B cell (primary cell): Measurements from ENCODE around the gene XPC. TPM values are rescaled to one million over a fixed set of nuclear protein-coding genes. Genes with fewer than 3 reads are reported as not detected.

Experiments used
- ATAC-seq: fragments of 200-7000 bp; cut with Tn5 transposase; one replicate; pipeline ENCODE4 v1.10.0; 2021; ENCODE audit warnings: low read depth, mild to moderate bottlenecking, moderate number of reproducible peaks, moderate library complexity
- CTCF ChIA-PET: fragments of 350-600 bp; sonication (Branson Sonifier 250); formaldehyde crosslinking; loops from one replicate; lab custom pipeline; 2021; ENCODE audit warnings: antibody characterized with exemption, inconsistent platforms; lab: Charles Lee
- POLR2A ChIA-PET: fragments of 350-600 bp; sonication (Branson Sonifier 250); formaldehyde crosslinking; loops from one replicate; lab custom pipeline; 2021; ENCODE audit warnings: antibody characterized with exemption; lab: Charles Lee
- DNase-seq: peaks from one replicate; pipeline ENCODE4 v3.0.0; 2013
- H2AFZ ChIP-seq: 2 replicates; pipeline ENCODE4 v1.6.1; 2012; ENCODE audit warnings: mild to moderate bottlenecking, low read depth, low read length; ENCODE audit not compliant: insufficient read depth, poor library complexity, severe bottlenecking
- H3K27ac ChIP-seq, 2 donors: 1 replicate in 1 of 2; 2 replicates in 1 of 2; pipeline ENCODE4 v1.5.1; 2012 to 2013; ENCODE audit warnings: low read length in 2 of 2, mild to moderate bottlenecking in 2 of 2, moderate library complexity in 1 of 2
- H3K27me3 ChIP-seq, 4 experiments: fragments of 200-600 bp in 1 of 4; sonication (generic) in 1 of 4; replicated peaks in 1 of 4; 1 replicate in 2 of 4; 2 replicates in 2 of 4; pipeline versions ENCODE4 v1.6.1 to v1.7.0; 2013 to 2016; ENCODE audit warnings: low read length in 3 of 4, mild to moderate bottlenecking in 2 of 4, mixed read lengths in 1 of 4, moderate library complexity in 1 of 4; ENCODE audit not compliant: insufficient read depth in 4 of 4, control insufficient read depth in 3 of 4; ENCODE audit errors: control extremely low read depth in 1 of 4
- H3K36me3 ChIP-seq, 2 experiments: replicated peaks in 1 of 2; 1 replicate in 1 of 2; 2 replicates in 1 of 2; pipeline versions ENCODE4 v1.6.1 to v1.7.1; 2013; ENCODE audit warnings: low read length in 1 of 2; ENCODE audit not compliant: insufficient read depth in 2 of 2, control insufficient read depth in 1 of 2; ENCODE audit errors: control extremely low read depth in 1 of 2, extremely low read depth in 1 of 2
- H3K4me1 ChIP-seq, 2 donors: fragments of 200-600 bp in 1 of 2; sonication (generic) in 1 of 2; 1 replicate in 1 of 2; 2 replicates in 1 of 2; pipeline versions ENCODE4 v1.5.1 to v1.6.1; 2013 to 2017; ENCODE audit warnings: low read length in 2 of 2; ENCODE audit not compliant: control insufficient read depth in 2 of 2, insufficient read depth in 2 of 2
- H3K4me2 ChIP-seq: replicated peaks from 2 replicates; pipeline ENCODE3; 2012; ENCODE audit warnings: mild to moderate bottlenecking, low read depth, low read length; ENCODE audit not compliant: poor library complexity, severe bottlenecking
- H3K4me3 ChIP-seq, 5 experiments: fragments of 200-600 bp in 1 of 5; sonication (generic) in 1 of 5; 1 replicate in 3 of 5; 2 replicates in 2 of 5; pipeline versions ENCODE4 v1.5.1 to v1.7.0; 2011 to 2016; ENCODE audit warnings: low read length in 4 of 5, mild to moderate bottlenecking in 4 of 5, low read depth in 2 of 5, control low read depth in 1 of 5, moderate library complexity in 1 of 5; ENCODE audit not compliant: insufficient read depth in 1 of 5; ENCODE audit errors: control extremely low read depth in 1 of 5, extremely low read depth in 1 of 5
- H3K79me2 ChIP-seq: fragments of 200-600 bp; sonication (generic); one replicate; pipeline ENCODE4 v1.6.0; 2016; ENCODE audit warnings: low read length; ENCODE audit not compliant: control insufficient read depth, insufficient read depth
- H3K9ac ChIP-seq: fragments of 200-600 bp; sonication (generic); 2 replicates; pipeline ENCODE4 v1.6.1; 2017; ENCODE audit warnings: mild to moderate bottlenecking, low read length, moderate library complexity
- H3K9me3 ChIP-seq, 3 donors: one replicate each; pipeline versions ENCODE4 v1.6.1 to v1.7.1; 2013; ENCODE audit warnings: low read length in 2 of 3; ENCODE audit not compliant: control insufficient read depth in 2 of 3, insufficient read depth in 1 of 3; ENCODE audit errors: control extremely low read depth in 1 of 3
- H4K20me1 ChIP-seq: 2 replicates; pipeline ENCODE4 v1.6.0; 2012; ENCODE audit warnings: mild to moderate bottlenecking, low read length; ENCODE audit not compliant: insufficient read depth, control insufficient read depth, poor library complexity, severe bottlenecking
- H3K27ac Mint-ChIP-seq: one replicate; pipeline ENCODE4 v1.8.0; 2021; ENCODE audit warnings: mixed read lengths
- H3K27me3 Mint-ChIP-seq: one replicate; pipeline ENCODE4 v1.8.0; 2021; ENCODE audit warnings: mixed read lengths
- H3K4me1 Mint-ChIP-seq: one replicate; pipeline ENCODE4 v1.8.0; 2021; ENCODE audit warnings: mixed read lengths
- H3K4me3 Mint-ChIP-seq: one replicate; pipeline ENCODE4 v1.8.0; 2021; ENCODE audit warnings: mixed read lengths
- H3K9me3 Mint-ChIP-seq: one replicate; pipeline ENCODE4 v1.8.0; 2022; ENCODE audit warnings: mixed read lengths; ENCODE audit not compliant: insufficient read depth
- CTCF ChIP-seq: fragments of 200-600 bp; IDR thresholded peaks from one replicate; pipeline ENCODE4 v1.8.0; 2022; ENCODE audit warnings: antibody characterized with exemption, mild to moderate bottlenecking
- EZH2 ChIP-seq: IDR thresholded peaks from 2 replicates; pipeline ENCODE4 v1.6.1; 2012; ENCODE audit warnings: borderline replicate concordance, low read depth, mild to moderate bottlenecking, moderate library complexity, low read length; ENCODE audit not compliant: insufficient read depth, poor library complexity, severe bottlenecking
- WGBS: methylation state at CpG from one replicate; pipeline ENCODE4 v1.1.5; 2013; ENCODE audit warnings: missing lambda C conversion rate; ENCODE audit not compliant: insufficient coverage; 5-methylcytosine and 5-hydroxymethylcytosine counted together
- intact Hi-C: fragments of 100-400 bp; cut with micrococcal nuclease; formaldehyde crosslinking; loops from one replicate; pipeline ENCODE4 v1.10.0; 2022
- polyA plus RNA-seq: library from polyadenylated mRNA; depleted of rRNA; stranded (reverse); fragments of >200 nt; gene quantifications from 2 replicates; pipeline ENCODE4 v1.2.3, GENCODE V29; 2012
- total RNA-seq, 2 donors: library from RNA; stranded (reverse); fragments of 120-200 nt in 1 of 2; gene quantifications; 1 replicate in 1 of 2; 2 replicates in 1 of 2; pipeline versions ENCODE4 v1.2.3 to v1.2.4, GENCODE V29; 2013 to 2022

Gene XPC
- total and polyA plus RNA-seq, 2 donors (not counting 1 experiment from before 2014, with no cell fraction given) = 22.5 to 67.6 TPM

GRCh38 chr3:14220933-14221332 is 42.5 kb upstream of the XPC start:
- peaks cover 6% of the 10 kb centered on the region for H3K9me3 Mint-ChIP-seq
- CTCF ChIA-PET = no interaction called here
- ATAC-seq = no peak

GRCh38 chr3:14218355-14218754 is 40.0 kb upstream of the XPC start:
- H3K9me3 Mint-ChIP-seq = peaks cover 6% of the 10 kb centered on the region
- Histone ChIP-seq H3K4me2 (no peak overlapping the region), H3K27me3 (peaks cover 0 to 5% (median 0%) of the 10 kb centered on the region in 4 experiments), H4K20me1 (no peaks in the 10 kb centered on the region), H3K4me1 (no peaks in the 10 kb centered on the region), H2AFZ (no peak overlapping the region), H3K79me2 (no peaks in the 10 kb centered on the region), H3K27ac (no peak overlapping the region), H3K9ac (no peak overlapping the region), H3K36me3 (no peaks in the 10 kb centered on the region), H3K9me3 (peaks cover 3 to 6% (median 5%) of the 10 kb centered on the region in 3 donors), H3K4me3 (no peak overlapping the region)
- peaks cover 4% of the 10 kb centered on the region for H3K27me3 Mint-ChIP-seq
- ATAC-seq = no peak
- DNase-seq = no peak
- no peak overlapping the region for H3K4me3 Mint-ChIP-seq
- ChIA-PET CTCF (interaction anchor here (1.6 to 2.3 kb wide), 2 partner anchors 15 to 43 kb away, joined by 5 to 6 read pairs; no protein-coding TSS in a partner anchor), POLR2A (no interaction called here)
- TF ChIP-seq CTCF (no peak), EZH2 (no peak)
- no peak overlapping the region for H3K27ac Mint-ChIP-seq
- intact Hi-C loops = no loop called here
- H3K4me1 Mint-ChIP-seq = no peaks in the 10 kb centered on the region

More at GRCh38 chr3:14220933-14221332, 42.5 kb upstream of the XPC start:
- Histone ChIP-seq H3K4me2 (no peak overlapping the region), H3K27me3 (peaks cover 0 to 8% (median 0%) of the 10 kb centered on the region in 4 experiments), H3K79me2 (no peaks in the 10 kb centered on the region), H3K4me1 (peaks cover 0 to 4% of the 10 kb centered on the region in 2 donors), H3K36me3 (no peaks in the 10 kb centered on the region), H3K4me3 (no peak overlapping the region), H3K9ac (no peak overlapping the region), H4K20me1 (no peaks in the 10 kb centered on the region), H2AFZ (no peak overlapping the region), H3K27ac (no peak overlapping the region), H3K9me3 (peaks cover 3 to 6% (median 5%) of the 10 kb centered on the region in 3 donors)
- Mint-ChIP-seq H3K27me3 (peaks cover 14% of the 10 kb centered on the region), H3K27ac (no peak overlapping the region), H3K4me3 (no peak overlapping the region), H3K4me1 (peaks cover 9% of the 10 kb centered on the region)
- intact Hi-C loops = no loop called here
- POLR2A ChIA-PET = no interaction called here
- DNase-seq = no peak
- WGBS = no CpG with 5 or more reads among the region's 1 CpG
- TF ChIP-seq CTCF = no peak
- TF ChIP-seq EZH2 = no peak
